ENCODE data around the gene PGLYRP3. TPM values are rescaled to one million over a fixed set of nuclear protein-coding genes. Genes with fewer than 3 reads are reported as not detected.

The PGLYRP3 gene
- total RNA-seq, result not detected in 2 replicates

GRCh38 chr1:153312570-153313186 is at the start of gene PGLYRP3:
TSS of gene PGLYRP3 (minus strand) at chr1:153312952. CDS start at chr1:153310665, 2,287 bp downstream.

GRCh38 chr1:153357853-153358690 is 45.3 kb upstream of the PGLYRP3 start, which contains the start of gene S100A9:
TSS of gene S100A9 (plus strand) at chr1:153357854. CDS start at chr1:153358284, 430 bp downstream.

GRCh38 chr1:153348511-153349362 is 36.0 kb upstream of the PGLYRP3 start, which contains the start of gene PGLYRP4:
TSS of gene PGLYRP4 (minus strand) at chr1:153348841. CDS start at chr1:153347932, 909 bp downstream.

GRCh38 chr1:153259387-153259786 is 53.4 kb downstream of the PGLYRP3 start, which contains the start of gene LORICRIN:
TSS of gene LORICRIN (plus strand) at chr1:153259687. CDS start at chr1:153260950, 1,263 bp downstream.

Other genes starting within 250 kb of the PGLYRP3 start
- not detected in 2 replicates for gene SPRR2B, start 241.3 kb downstream of the PGLYRP3 start, total RNA-seq
- gene SPRR2E, start 218.4 kb downstream of the PGLYRP3 start, total RNA-seq, result not detected in 2 replicates
- not detected in 2 replicates for gene SPRR2F, start 199.4 kb downstream of the PGLYRP3 start, total RNA-seq
- not detected in 2 replicates for gene SPRR2G, start 162.1 kb downstream of the PGLYRP3 start, total RNA-seq
- not detected in 2 replicates for gene LELP1, start 109.5 kb downstream of the PGLYRP3 start, total RNA-seq
- gene PRR9, start 95.4 kb downstream of the PGLYRP3 start, total RNA-seq, result not detected in 2 replicates
- not detected in 2 replicates for gene LORICRIN, start 53.3 kb downstream of the PGLYRP3 start, total RNA-seq
- gene PGLYRP4, start 35.9 kb upstream of the PGLYRP3 start, total RNA-seq, result not detected in 2 replicates
- 0.28 and 0.83 TPM in 2 replicates for gene S100A9, start 44.9 kb upstream of the PGLYRP3 start, total RNA-seq
- not detected in 2 replicates for gene S100A12, start 62.7 kb upstream of the PGLYRP3 start, total RNA-seq
- not detected in 2 replicates for gene S100A8, start 78.1 kb upstream of the PGLYRP3 start, total RNA-seq
- gene S100A7A, start 103.6 kb upstream of the PGLYRP3 start, total RNA-seq, result not detected in 2 replicates
- gene S100A7, start 147.7 kb upstream of the PGLYRP3 start, total RNA-seq, result not detected in 2 replicates
- gene S100A6, start 223.0 kb upstream of the PGLYRP3 start, total RNA-seq, result 1,840 and 3,415 TPM in 2 replicates
- 1.1 TPM in 1 of 2 replicates, not detected in the other for gene S100A5, start 228.0 kb upstream of the PGLYRP3 start, total RNA-seq
- gene S100A4, start 232.9 kb upstream of the PGLYRP3 start, total RNA-seq, result 191 and 237 TPM in 2 replicates
- 8.2 and 10.4 TPM in 2 replicates for gene S100A3, start 236.3 kb upstream of the PGLYRP3 start, total RNA-seq

Measured in smooth muscle cell of bladder (primary cell).